Right lobe of liver (tissue), 4 donors: ENCODE results near the gene HMGB4.

ENCODE experiments used
- CTCF ChIP-seq, 4 donors: fragments of 200-600 bp in 3 of 4; fragments of 450-650 bp in 1 of 4; IDR thresholded peaks; one replicate each; pipeline versions ENCODE4 v1.5.1 to v1.8.0; 2016 to 2022; ENCODE audit warnings: antibody characterized with exemption in 4 of 4, mild to moderate bottlenecking in 2 of 4
- POLR2A ChIP-seq: fragments of 450-650 bp; IDR thresholded peaks from one replicate; pipeline ENCODE4 v1.6.1; 2017; ENCODE audit warnings: antibody characterized with exemption, mild to moderate bottlenecking
- donor health status: DM: no; HTN: no; CAD: no.
- donor health status: DM: no; HTN: no; CAD: no.
- donor health status: DM: no; HTN: yes; CAD: no.

- no peak for TF ChIP-seq CTCF (IDR thresholded peaks at IDR 0.05)
- no peak for TF ChIP-seq POLR2A
Measured at GRCh38 chr1:33853431-33853830, 10.4 kb upstream of the HMGB4 start.
